HCT116 (cell line): ENCODE results near the gene ARMH4. TPM values are rescaled to one million over a fixed set of nuclear protein-coding genes. Genes with fewer than 3 reads are reported as not detected.

Source experiments
- ATAC-seq: fragments of 200-7000 bp; cut with Tn5 transposase; 2 replicates; pipeline ENCODE4 v1.9.1; 2020; ENCODE audit warnings: mild to moderate bottlenecking, moderate library complexity
- BruUV-seq: library from RNA; stranded (reverse); fragments of 400-500 nt; replicated peaks from 2 replicates; lab custom pipeline; 2021; lab: Mats Ljungman, UMichigan
- CTCF ChIA-PET: fragments of 300-600 bp; sonication (Branson Sonifier 250); formaldehyde crosslinking; loops from one replicate; lab custom pipeline; 2021; ENCODE audit warnings: antibody characterized with exemption; lab: Charles Lee
- POLR2A ChIA-PET: fragments of 300-600, 350-600 bp; sonication (Branson Sonifier 250); formaldehyde crosslinking; loops from one replicate; lab custom pipeline; 2021; ENCODE audit warnings: antibody characterized with exemption; lab: Charles Lee
- RAD21 ChIA-PET, 2 experiments: fragments of 300-600 bp; sonication (Branson Sonifier 250); formaldehyde crosslinking; loops; one replicate each; lab custom pipeline; 2023; ENCODE audit warnings: low total read pairs in 2 of 2; ENCODE audit not compliant: uncharacterized antibody in 2 of 2, unreplicated experiment in 2 of 2, low non-redundant PET in 1 of 2; lab: Charles Lee
- DNase-seq: peaks from one replicate; pipeline ENCODE4 v3.0.0-alpha.2; 2010; ENCODE audit warnings: low read depth, low spot score
- H2AFZ ChIP-seq: fragments of 200-600 bp; shearing (Covaris generic), sonication (generic); 2 replicates; pipeline ENCODE4 v1.6.1; 2017; ENCODE audit warnings: low read depth, mixed run types, mixed read lengths, antibody characterized with exemption, low read length; ENCODE audit not compliant: poor library complexity, severe bottlenecking
- H3K27ac ChIP-seq: 2 replicates; pipeline ENCODE4 v1.5.1; 2012; ENCODE audit warnings: low read depth, low read length
- H3K27me3 ChIP-seq: fragments of 200-600 bp; sonication (generic); 2 replicates; pipeline ENCODE4 v1.6.1; 2016; ENCODE audit warnings: mixed run types, low read length, mixed read lengths; ENCODE audit not compliant: insufficient read depth
- H3K36me3 ChIP-seq, 2 experiments: fragments of 200-500 bp in 1 of 2; fragments of 200-600 bp in 1 of 2; sonication (Bioruptor generic) in 1 of 2; sonication (generic) in 1 of 2; 2 replicates each; pipeline versions ENCODE4 v1.5.1 to v1.6.1; 2014 to 2016; ENCODE audit warnings: low read length in 2 of 2, inconsistent platforms in 1 of 2, mixed read lengths in 1 of 2, mixed run types in 1 of 2; ENCODE audit not compliant: insufficient read depth in 2 of 2, control insufficient read depth in 1 of 2
- H3K4me1 ChIP-seq, 2 experiments: fragments of 200-600 bp in 1 of 2; sonication (generic) in 1 of 2; 2 replicates each; pipeline versions ENCODE4 v1.5.1 to v1.6.1; 2012 to 2017; ENCODE audit warnings: low read length in 2 of 2, inconsistent platforms in 1 of 2, mild to moderate bottlenecking in 1 of 2, mixed read lengths in 1 of 2, mixed run types in 1 of 2, moderate library complexity in 1 of 2; ENCODE audit not compliant: insufficient read depth in 2 of 2, control insufficient read depth in 1 of 2
- H3K4me2 ChIP-seq: fragments of 200-600 bp; sonication (generic); 2 replicates; pipeline ENCODE4 v1.6.1; 2017; ENCODE audit warnings: mixed run types, low read length, mixed read lengths
- H3K4me3 ChIP-seq, 2 experiments: fragments of 200-600 bp in 1 of 2; sonication (generic) in 1 of 2; replicated peaks in 1 of 2; 2 replicates each; pipeline ENCODE4 v1.5.1; 2011 to 2016; ENCODE audit warnings: low read length in 2 of 2, control low read depth in 1 of 2, low read depth in 1 of 2, mild to moderate bottlenecking in 1 of 2, mixed read lengths in 1 of 2, mixed run types in 1 of 2
- H3K79me2 ChIP-seq: fragments of 200-600 bp; sonication (generic); 2 replicates; pipeline ENCODE4 v1.6.1; 2017; ENCODE audit warnings: mild to moderate bottlenecking, mixed run types, low read length, moderate library complexity, mixed read lengths; ENCODE audit not compliant: insufficient read depth
- H3K9ac ChIP-seq: fragments of 200-600 bp; sonication (generic); 2 replicates; pipeline ENCODE4 v1.6.1; 2016; ENCODE audit warnings: low read length, mixed read lengths
- H3K9me2 ChIP-seq: fragments of 200-600 bp; sonication (generic), shearing (Covaris generic); 2 replicates; pipeline ENCODE4 v1.6.1; 2017; ENCODE audit warnings: mixed run types, mild to moderate bottlenecking, moderate library complexity; ENCODE audit not compliant: insufficient read depth
- H3K9me3 ChIP-seq, 2 experiments: fragments of 200-500 bp in 1 of 2; fragments of 200-600 bp in 1 of 2; sonication (Bioruptor generic) in 1 of 2; sonication (generic) in 1 of 2; 2 replicates each; pipeline ENCODE4 v1.6.1; 2014 to 2017; ENCODE audit warnings: low read length in 2 of 2, mixed read lengths in 2 of 2, inconsistent platforms in 1 of 2, low read depth in 1 of 2, mild to moderate bottlenecking in 1 of 2, mixed run types in 1 of 2, moderate library complexity in 1 of 2; ENCODE audit not compliant: control insufficient read depth in 1 of 2, insufficient read depth in 1 of 2
- H4K20me1 ChIP-seq: fragments of 200-600 bp; sonication (generic), shearing (Covaris generic); 2 replicates; pipeline ENCODE4 v1.6.1; 2017; ENCODE audit warnings: mixed run types, mild to moderate bottlenecking, moderate library complexity; ENCODE audit not compliant: insufficient read depth
- FOSL1 ChIP-seq: IDR thresholded peaks from 2 replicates; pipeline ENCODE4 v1.6.1; 2012; ENCODE audit warnings: low read depth
- RAD21 ChIP-seq: IDR thresholded peaks from 2 replicates; pipeline ENCODE4 v1.6.1; 2012; ENCODE audit warnings: low read depth, mild to moderate bottlenecking
- ZBTB33 ChIP-seq: IDR thresholded peaks from 2 replicates; pipeline ENCODE4 v1.6.1; 2011; ENCODE audit warnings: mild to moderate bottlenecking, low read length, moderate library complexity; ENCODE audit not compliant: insufficient replicate concordance; ENCODE audit errors: extremely low read depth
- intact Hi-C: fragments of 100-400 bp; cut with micrococcal nuclease; formaldehyde crosslinking; loops from 2 replicates; pipeline ENCODE4 v1.10.0; 2022
- total RNA-seq: library from RNA; stranded (reverse); gene quantifications from one replicate; pipeline ENCODE4 v1.2.1, GENCODE V29; 2021; ENCODE audit not compliant: unreplicated experiment
- TF ChIP-seq, protein P1 (sequence below), 3 experiments: fragments of 200-600 bp in 1 of 3; sonication (generic) in 1 of 3; IDR thresholded peaks in 2 of 3; conservative IDR thresholded peaks in 1 of 3; 2 replicates each; pipeline ENCODE4 v1.5.1; 2012 to 2017; ENCODE audit warnings: low read depth in 2 of 3, low read length in 2 of 3, antibody characterized with exemption in 1 of 3, borderline replicate concordance in 1 of 3, control low read depth in 1 of 3, mild to moderate bottlenecking in 1 of 3, mixed read lengths in 1 of 3, mixed run types in 1 of 3, moderate library complexity in 1 of 3; ENCODE audit not compliant: insufficient read depth in 1 of 3

The ARMH4 gene
- total RNA-seq, 1 experiment from 2014 or later, result 1.7 TPM

DNA sequence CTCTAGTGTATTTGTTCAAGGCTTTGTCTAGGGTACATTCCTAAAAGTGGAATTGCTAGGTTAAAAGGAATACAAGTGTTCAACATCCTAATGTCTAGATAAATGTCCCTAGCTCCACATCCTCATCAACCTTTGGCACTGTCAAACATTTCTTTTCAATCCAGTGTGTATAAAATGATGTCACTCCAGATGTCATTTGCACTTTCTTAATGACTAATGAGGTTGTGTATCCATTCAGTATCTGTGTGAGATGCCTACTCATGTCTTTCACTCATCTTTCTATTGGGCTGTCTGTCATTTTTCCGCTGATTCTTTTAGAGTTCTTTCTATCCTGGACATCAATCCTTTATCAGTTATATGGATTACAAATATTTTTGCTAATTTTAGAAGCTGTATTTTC is 43.3 kb downstream of the ARMH4 start:
- DNase-seq, result no peak
- no peak for TF ChIP-seq ZBTB33
- CTCF ChIA-PET, result interaction anchor here (0.6 to 1.7 kb wide), 9 partner anchors 9 to 947 kb away, joined by 3 to 6 read pairs (median 4); partner anchors contain the start of gene TOMM20L

GRCh38 chr14:58107947-58108552 is 44.0 kb downstream of the ARMH4 start:
- no peak overlapping the region for H3K9ac ChIP-seq
- BruUV-seq, result no TSS peak
- no peak overlapping the region for H3K4me3 ChIP-seq
- DNase-seq (peak; percentile 52), ATAC-seq (peak; percentile 76)
- ChIA-PET CTCF (interaction anchor here (0.6 to 1.7 kb wide), 8 partner anchors 10 to 947 kb away, joined by 3 to 6 read pairs (median 4); partner anchors contain the start of gene TOMM20L), POLR2A (interaction anchor here (0.5 kb wide), 1 partner anchor 121 kb away, joined by 6 read pairs; no protein-coding TSS in a partner anchor), RAD21 (interaction anchor here in 1 of 2 experiments (1.3 kb wide), 1 partner anchor 9 kb away, joined by 3 read pairs; no protein-coding TSS in a partner anchor)
- no peaks in the 10 kb centered on the region for H3K36me3 ChIP-seq
- H3K4me1 ChIP-seq, result no peaks in the 10 kb centered on the region
- H3K79me2 ChIP-seq, result no peaks in the 10 kb centered on the region
- H3K27ac ChIP-seq, result no peak overlapping the region
- no peak overlapping the region for H3K4me2 ChIP-seq
- TF ChIP-seq, protein P1, sequence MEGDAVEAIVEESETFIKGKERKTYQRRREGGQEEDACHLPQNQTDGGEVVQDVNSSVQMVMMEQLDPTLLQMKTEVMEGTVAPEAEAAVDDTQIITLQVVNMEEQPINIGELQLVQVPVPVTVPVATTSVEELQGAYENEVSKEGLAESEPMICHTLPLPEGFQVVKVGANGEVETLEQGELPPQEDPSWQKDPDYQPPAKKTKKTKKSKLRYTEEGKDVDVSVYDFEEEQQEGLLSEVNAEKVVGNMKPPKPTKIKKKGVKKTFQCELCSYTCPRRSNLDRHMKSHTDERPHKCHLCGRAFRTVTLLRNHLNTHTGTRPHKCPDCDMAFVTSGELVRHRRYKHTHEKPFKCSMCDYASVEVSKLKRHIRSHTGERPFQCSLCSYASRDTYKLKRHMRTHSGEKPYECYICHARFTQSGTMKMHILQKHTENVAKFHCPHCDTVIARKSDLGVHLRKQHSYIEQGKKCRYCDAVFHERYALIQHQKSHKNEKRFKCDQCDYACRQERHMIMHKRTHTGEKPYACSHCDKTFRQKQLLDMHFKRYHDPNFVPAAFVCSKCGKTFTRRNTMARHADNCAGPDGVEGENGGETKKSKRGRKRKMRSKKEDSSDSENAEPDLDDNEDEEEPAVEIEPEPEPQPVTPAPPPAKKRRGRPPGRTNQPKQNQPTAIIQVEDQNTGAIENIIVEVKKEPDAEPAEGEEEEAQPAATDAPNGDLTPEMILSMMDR (IDR thresholded peaks at IDR 0.05 in 2 of 3, conservative IDR thresholded peaks at IDR 0.05 in 1 of 3; ENCODE audit: borderline replicate concordance in 1 of 3, insufficient read depth in 1 of 3, low read depth in 2 of 3, low read length in 2 of 3), result peak; percentile 71 to 79 (median 76)
- TF ChIP-seq FOSL1 (no peak), RAD21 (peak; percentile 84)
- no peaks in the 10 kb centered on the region for H3K9me3 ChIP-seq
- intact Hi-C loops, result loop anchor here (1.0 to 2.0 kb wide), 4 partner anchors 58 to 533 kb away; no protein-coding TSS in a partner anchor
- no peaks in the 10 kb centered on the region for H3K9me2 ChIP-seq
- H3K27me3 ChIP-seq, result 0 out of 2 replicates have a peak, but pooled peaks cover 12% of the 10 kb centered on the region
- no peak overlapping the region for H2AFZ ChIP-seq
- H4K20me1 ChIP-seq, result no peaks in the 10 kb centered on the region

More for the DNA sequence above, 43.3 kb downstream of the ARMH4 start:
- ATAC-seq, result no peak
- no peaks in the 10 kb centered on the region for H3K9me3 ChIP-seq
- BruUV-seq, result no TSS peak
- ChIA-PET POLR2A (no interaction called here), RAD21 (interaction anchor here in 1 of 2 experiments (1.3 kb wide), 1 partner anchor 8 kb away, joined by 3 read pairs; no protein-coding TSS in a partner anchor)
- no peak overlapping the region for H3K4me3 ChIP-seq
- 0 out of 2 replicates have a peak, but pooled peaks cover 12% of the 10 kb centered on the region for H3K27me3 ChIP-seq
- H3K9ac ChIP-seq, result no peak overlapping the region
- H3K9me2 ChIP-seq, result no peaks in the 10 kb centered on the region
- H3K36me3 ChIP-seq, result no peaks in the 10 kb centered on the region
- H3K27ac ChIP-seq, result no peak overlapping the region
- no peak overlapping the region for H2AFZ ChIP-seq
- intact Hi-C loops, result loop anchor here (1.0 to 2.0 kb wide), 4 partner anchors 58 to 532 kb away; no protein-coding TSS in a partner anchor
- H4K20me1 ChIP-seq, result no peaks in the 10 kb centered on the region
- no peak overlapping the region for H3K4me2 ChIP-seq
- no peaks in the 10 kb centered on the region for H3K4me1 ChIP-seq
- no peaks in the 10 kb centered on the region for H3K79me2 ChIP-seq
